ENCODE data around the gene MAGI2.

- TF ChIP-seq CTCF (IDR thresholded peaks at IDR 0.05), result peak; percentile 32 to 50 (median 41)
- TF ChIP-seq POLR2A (IDR thresholded peaks at IDR 0.05), result no peak
Observed at GRCh38 chr7:78039790-78040776, 1413.4 kb downstream of the MAGI2 start.

All from body of pancreas (tissue), 4 donors.